LoVo (cell line): ENCODE results near the gene COPB2.

ENCODE experiments used
- DNase-seq: peaks from one replicate; pipeline ENCODE4 v3.0.0-alpha.2; 2016; ENCODE audit warnings: low spot score

Gene COPB2

GRCh38 chr3:139327861-139328260 is 61.6 kb downstream of the COPB2 start:
- DNase-seq: no peak

GRCh38 chr3:139327231-139327630 is 62.2 kb downstream of the COPB2 start:
- no peak for DNase-seq

GRCh38 chr3:139326707-139327106 is 62.7 kb downstream of the COPB2 start:
- DNase-seq: no peak

- no peak for DNase-seq
These were observed 63.3 kb downstream of the COPB2 start for GRCh38 chr3:139326131-139326530.

GRCh38 chr3:139325551-139325950 is 63.9 kb downstream of the COPB2 start:
- DNase-seq: no peak

GRCh38 chr3:139324456-139324855 is 65.0 kb downstream of the COPB2 start:
- no peak for DNase-seq

GRCh38 chr3:139323146-139323545 is 66.3 kb downstream of the COPB2 start:
- DNase-seq: no peak

- DNase-seq: no peak
These were observed 67.1 kb downstream of the COPB2 start for GRCh38 chr3:139322346-139322745.

GRCh38 chr3:139320551-139321309 is 68.7 kb downstream of the COPB2 start:
- no peak for DNase-seq

GRCh38 chr3:139319428-139320402 is 69.7 kb downstream of the COPB2 start:
- no peak for DNase-seq

- no peak for DNase-seq
These were observed 70.6 kb downstream of the COPB2 start for GRCh38 chr3:139318826-139319225.

- peak; percentile 43 for DNase-seq
These were observed 71.0 kb downstream of the COPB2 start for GRCh38 chr3:139318431-139318816.

- peak; percentile 67 for DNase-seq
These were observed 71.6 kb downstream of the COPB2 start for GRCh38 chr3:139317660-139318430.

- no peak for DNase-seq
These were observed 72.2 kb downstream of the COPB2 start for GRCh38 chr3:139317215-139317614.

- no peak for DNase-seq
These were observed 75.5 kb downstream of the COPB2 start for GRCh38 chr3:139313921-139314320.

- DNase-seq: peak; percentile 72
These were observed 76.5 kb downstream of the COPB2 start for GRCh38 chr3:139312959-139313358.

GRCh38 chr3:139312416-139312815 is 77.0 kb downstream of the COPB2 start:
- DNase-seq: no peak

GRCh38 chr3:139311557-139311956 is 77.9 kb downstream of the COPB2 start:
- DNase-seq: no peak

- peak; percentile 82 for DNase-seq
These were observed 78.9 kb downstream of the COPB2 start for GRCh38 chr3:139310474-139310933.

- DNase-seq: peak; percentile 51
These were observed 79.6 kb downstream of the COPB2 start for GRCh38 chr3:139309880-139310279.

- DNase-seq: peak; percentile 54
These were observed 80.3 kb downstream of the COPB2 start for GRCh38 chr3:139309061-139309591.

GRCh38 chr3:139308560-139308959 is 80.9 kb downstream of the COPB2 start:
- no peak for DNase-seq
